Parathyroid adenoma (tissue), 2 donors: Measurements from ENCODE around the gene PDCD1LG2.

ENCODE experiments used
- H2AFZ ChIP-seq: fragments of 300-600 bp; sonication (generic); one replicate; pipeline ENCODE4 v1.7.0; 2017; ENCODE audit warnings: antibody characterized with exemption, mild to moderate bottlenecking
- H3K27ac ChIP-seq: fragments of 300-600 bp; sonication (generic); one replicate; pipeline ENCODE4 v1.7.0; 2017
- H3K27me3 ChIP-seq: fragments of 300-600 bp; sonication (generic); one replicate; pipeline ENCODE4 v1.7.0; 2017; ENCODE audit warnings: low read length; ENCODE audit not compliant: control insufficient read depth, insufficient read depth
- H3K36me3 ChIP-seq: fragments of 300-600 bp; sonication (generic); one replicate; pipeline ENCODE4 v1.7.0; 2017; ENCODE audit warnings: low read length; ENCODE audit not compliant: control insufficient read depth, insufficient read depth
- H3K4me1 ChIP-seq: fragments of 300-600 bp; sonication (generic); one replicate; pipeline ENCODE4 v1.7.0; 2017; ENCODE audit warnings: control low read depth
- H3K4me2 ChIP-seq: fragments of 300-600 bp; sonication (generic); one replicate; pipeline ENCODE4 v1.7.0; 2017; ENCODE audit warnings: low read length
- H3K4me3 ChIP-seq: fragments of 300-600 bp; sonication (generic); one replicate; pipeline ENCODE4 v1.7.0; 2017; ENCODE audit warnings: low read depth, low read length
- H3K79me2 ChIP-seq: fragments of 300-600 bp; sonication (generic); one replicate; pipeline ENCODE4 v1.7.0; 2017; ENCODE audit warnings: control low read depth
- H3K9ac ChIP-seq: fragments of 300-600 bp; sonication (generic); one replicate; pipeline ENCODE4 v1.7.0; 2017; ENCODE audit warnings: mild to moderate bottlenecking
- H3K9me3 ChIP-seq: fragments of 300-600 bp; sonication (generic); one replicate; pipeline ENCODE4 v1.7.0; 2017; ENCODE audit warnings: low read length; ENCODE audit not compliant: control insufficient read depth
- TF ChIP-seq, protein P1 (sequence below): fragments of 300-600 bp; sonication (generic); IDR thresholded peaks from one replicate; pipeline ENCODE4 v1.7.0; 2017; ENCODE audit warnings: antibody characterized with exemption, mild to moderate bottlenecking
- donor health status: primary hyperparathyroidism.

PDCD1LG2 gene

GRCh38 chr9:5611321-5612184, 101.2 kb downstream of the PDCD1LG2 start:
- no peaks in the 10 kb centered on the region for H3K79me2 ChIP-seq
- H3K4me1 ChIP-seq: peaks cover 3% of the 10 kb centered on the region
- H3K27me3 ChIP-seq: no peaks in the 10 kb centered on the region
- no peaks in the 10 kb centered on the region for H3K9me3 ChIP-seq
- no peaks in the 10 kb centered on the region for H3K36me3 ChIP-seq
- H2AFZ ChIP-seq: no peak overlapping the region
- no peak overlapping the region for H3K4me2 ChIP-seq
- no peak overlapping the region for H3K9ac ChIP-seq
- H3K4me3 ChIP-seq: no peak overlapping the region
- no peak overlapping the region for H3K27ac ChIP-seq
- TF ChIP-seq, protein P1, sequence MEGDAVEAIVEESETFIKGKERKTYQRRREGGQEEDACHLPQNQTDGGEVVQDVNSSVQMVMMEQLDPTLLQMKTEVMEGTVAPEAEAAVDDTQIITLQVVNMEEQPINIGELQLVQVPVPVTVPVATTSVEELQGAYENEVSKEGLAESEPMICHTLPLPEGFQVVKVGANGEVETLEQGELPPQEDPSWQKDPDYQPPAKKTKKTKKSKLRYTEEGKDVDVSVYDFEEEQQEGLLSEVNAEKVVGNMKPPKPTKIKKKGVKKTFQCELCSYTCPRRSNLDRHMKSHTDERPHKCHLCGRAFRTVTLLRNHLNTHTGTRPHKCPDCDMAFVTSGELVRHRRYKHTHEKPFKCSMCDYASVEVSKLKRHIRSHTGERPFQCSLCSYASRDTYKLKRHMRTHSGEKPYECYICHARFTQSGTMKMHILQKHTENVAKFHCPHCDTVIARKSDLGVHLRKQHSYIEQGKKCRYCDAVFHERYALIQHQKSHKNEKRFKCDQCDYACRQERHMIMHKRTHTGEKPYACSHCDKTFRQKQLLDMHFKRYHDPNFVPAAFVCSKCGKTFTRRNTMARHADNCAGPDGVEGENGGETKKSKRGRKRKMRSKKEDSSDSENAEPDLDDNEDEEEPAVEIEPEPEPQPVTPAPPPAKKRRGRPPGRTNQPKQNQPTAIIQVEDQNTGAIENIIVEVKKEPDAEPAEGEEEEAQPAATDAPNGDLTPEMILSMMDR: no peak

DNA sequence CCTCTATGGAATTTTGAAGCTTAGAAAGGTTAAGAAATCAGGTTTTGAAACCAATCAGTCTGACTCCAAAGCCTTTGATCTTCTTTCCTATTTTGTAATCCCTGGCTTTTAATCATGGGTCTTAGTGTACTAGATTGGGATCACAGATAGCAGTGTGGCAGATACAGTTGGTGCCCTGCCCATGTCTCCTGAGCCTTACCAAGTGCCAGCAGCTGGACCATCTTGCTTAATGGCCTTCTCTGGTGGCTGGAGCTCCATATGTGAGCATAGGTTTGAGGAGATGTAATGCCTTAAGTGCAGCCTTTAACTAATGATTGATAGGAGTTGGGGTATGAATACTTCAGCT, 101.8 kb downstream of the PDCD1LG2 start:
- TF ChIP-seq, protein P1: no peak
- Histone ChIP-seq H3K4me1 (peaks cover 3% of the 10 kb centered on the region), H3K36me3 (no peaks in the 10 kb centered on the region), H3K9me3 (no peaks in the 10 kb centered on the region), H3K9ac (no peak overlapping the region), H3K4me2 (no peak overlapping the region), H2AFZ (no peak overlapping the region), H3K27ac (no peak overlapping the region), H3K4me3 (no peak overlapping the region), H3K27me3 (no peaks in the 10 kb centered on the region), H3K79me2 (no peaks in the 10 kb centered on the region)

DNA sequence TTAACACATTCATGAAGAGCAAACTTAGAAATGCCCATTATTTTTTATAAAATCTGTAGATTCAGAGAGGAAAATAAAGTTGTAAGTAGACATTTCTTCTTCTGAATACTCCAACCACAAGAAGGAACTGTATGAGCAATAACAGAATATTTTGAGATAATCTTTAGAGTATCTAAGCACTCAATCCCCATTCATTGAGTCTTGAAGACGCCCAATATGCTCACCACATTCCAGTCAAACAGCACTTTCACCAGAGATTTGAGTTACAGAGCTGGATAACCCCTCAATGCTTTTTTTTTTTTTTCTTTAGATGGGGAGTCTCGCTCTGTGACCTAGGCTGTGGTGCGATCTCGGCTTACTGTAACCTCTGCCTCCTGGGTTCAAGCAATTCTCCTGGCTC, 103.9 kb downstream of the PDCD1LG2 start:
- Histone ChIP-seq H3K9ac (no peak overlapping the region), H3K79me2 (no peaks in the 10 kb centered on the region), H3K27ac (no peak overlapping the region), H3K4me2 (no peak overlapping the region), H2AFZ (no peak overlapping the region), H3K4me3 (no peak overlapping the region), H3K4me1 (peaks cover 3% of the 10 kb centered on the region), H3K9me3 (no peaks in the 10 kb centered on the region), H3K36me3 (no peaks in the 10 kb centered on the region), H3K27me3 (no peaks in the 10 kb centered on the region)
- TF ChIP-seq, protein P1: no peak

DNA sequence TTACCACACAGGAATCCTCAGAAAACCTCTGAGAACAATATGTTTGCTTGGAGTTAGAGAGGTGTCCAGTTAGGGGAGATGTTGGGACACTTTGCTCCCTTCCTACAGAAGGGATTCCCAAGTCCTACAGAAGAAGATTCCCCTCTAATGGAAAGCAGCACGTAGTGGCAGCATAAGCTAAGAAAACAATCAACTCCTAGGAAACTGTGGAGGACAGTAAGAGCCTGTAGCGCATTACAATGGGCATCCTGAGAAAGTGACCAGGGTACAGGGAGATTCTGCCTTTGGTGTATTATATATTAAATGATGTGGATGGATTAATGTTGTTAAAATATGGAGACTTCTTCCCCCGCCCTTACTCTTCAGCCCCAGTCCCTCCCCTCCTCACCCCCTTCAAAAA, 104.7 kb downstream of the PDCD1LG2 start:
- no peak overlapping the region for H3K4me2 ChIP-seq
- H3K79me2 ChIP-seq: no peaks in the 10 kb centered on the region
- no peak overlapping the region for H3K9ac ChIP-seq
- TF ChIP-seq, protein P1: no peak
- H3K9me3 ChIP-seq: no peaks in the 10 kb centered on the region
- H2AFZ ChIP-seq: no peak overlapping the region
- no peaks in the 10 kb centered on the region for H3K27me3 ChIP-seq
- no peak overlapping the region for H3K4me3 ChIP-seq
- H3K27ac ChIP-seq: no peak overlapping the region
- no peaks in the 10 kb centered on the region for H3K4me1 ChIP-seq
- H3K36me3 ChIP-seq: no peaks in the 10 kb centered on the region

- Histone ChIP-seq H2AFZ (no peak overlapping the region), H3K27me3 (no peaks in the 10 kb centered on the region), H3K9ac (no peak overlapping the region), H3K36me3 (no peaks in the 10 kb centered on the region), H3K27ac (no peak overlapping the region), H3K4me3 (no peak overlapping the region), H3K9me3 (no peaks in the 10 kb centered on the region), H3K4me2 (no peak overlapping the region), H3K79me2 (peaks cover 2% of the 10 kb centered on the region), H3K4me1 (no peaks in the 10 kb centered on the region)
- TF ChIP-seq, protein P1: no peak
Measured at GRCh38 chr9:5617749-5618148, 107.4 kb downstream of the PDCD1LG2 start.
